Endothelial cell of umbilical vein (primary cell): ENCODE measurements around the gene CPSF7. TPM values are rescaled to one million over a fixed set of nuclear protein-coding genes. Genes with fewer than 3 reads are reported as not detected.

Experiments
- BruUV-seq: library from RNA; stranded (reverse); fragments of 400-500 nt; replicated peaks from 2 replicates; lab custom pipeline; 2021; lab: Mats Ljungman, UMichigan
- CTCF ChIA-PET: fragments of 300-600, 350-600 bp; sonication (Branson Sonifier 250); formaldehyde crosslinking; loops from one replicate; lab custom pipeline; 2021; ENCODE audit warnings: antibody characterized with exemption, inconsistent platforms; lab: Charles Lee
- POLR2A ChIA-PET: fragments of 300-600, 350-600 bp; sonication (Branson Sonifier 250); formaldehyde crosslinking; loops from one replicate; lab custom pipeline; 2021; ENCODE audit warnings: antibody characterized with exemption, inconsistent platforms; lab: Charles Lee
- DNase-seq: peaks from one replicate; pipeline ENCODE4 v3.0.0-alpha.2; 2011; ENCODE audit warnings: low read depth, low spot score
- FAIRE-seq: peaks from 2 replicates; lab custom pipeline; 2011; peaks lifted over from hg19 to GRCh38; lab: Jason Lieb, UNC
- H2AFZ ChIP-seq: 2 replicates; pipeline ENCODE4 v1.6.0; 2012; ENCODE audit warnings: low read depth, low read length, control low read depth, inconsistent platforms
- H3K27ac ChIP-seq: 2 replicates; pipeline ENCODE4 v1.5.1; 2011; ENCODE audit warnings: low read depth, mild to moderate bottlenecking, control low read depth, low read length, moderate library complexity; ENCODE audit not compliant: insufficient read depth
- H3K27me3 ChIP-seq, 2 experiments: 2 replicates each; pipeline versions ENCODE4 v1.6.0 to v1.6.1; 2011; ENCODE audit warnings: low read length in 2 of 2, mixed read lengths in 1 of 2; ENCODE audit not compliant: control insufficient read depth in 2 of 2, insufficient read depth in 2 of 2
- H3K36me3 ChIP-seq, 2 experiments: 2 replicates in 1 of 2; 3 replicates in 1 of 2; pipeline ENCODE4 v1.5.1; 2011; ENCODE audit warnings: low read length in 2 of 2, mild to moderate bottlenecking in 1 of 2, moderate library complexity in 1 of 2; ENCODE audit not compliant: control insufficient read depth in 2 of 2, insufficient read depth in 2 of 2; ENCODE audit errors: extremely low read depth in 1 of 2
- H3K4me1 ChIP-seq: 3 replicates; pipeline ENCODE4 v1.5.1; 2011; ENCODE audit warnings: mild to moderate bottlenecking, low read length; ENCODE audit not compliant: control insufficient read depth, insufficient read depth; ENCODE audit errors: extremely low read depth
- H3K4me2 ChIP-seq: 2 replicates; pipeline ENCODE4 v1.6.1; 2011; ENCODE audit warnings: low read length, control low read depth, mixed read lengths; ENCODE audit not compliant: insufficient read depth
- H3K4me3 ChIP-seq, 3 experiments: fragments of 200-600 bp in 1 of 3; sonication (generic), shearing (Covaris generic) in 1 of 3; replicated peaks in 1 of 3; 2 replicates each; pipeline ENCODE4 v1.5.1; 2011 to 2016; ENCODE audit warnings: control low read depth in 3 of 3, low read length in 3 of 3, mild to moderate bottlenecking in 2 of 3, inconsistent platforms in 1 of 3, low read depth in 1 of 3, moderate library complexity in 1 of 3; ENCODE audit not compliant: insufficient read depth in 1 of 3
- H3K79me2 ChIP-seq: 2 replicates; pipeline ENCODE4 v1.6.0; 2012; ENCODE audit warnings: low read length, inconsistent platforms; ENCODE audit not compliant: control insufficient read depth, insufficient read depth
- H3K9ac ChIP-seq: replicated peaks from 2 replicates; pipeline ENCODE3; 2011; ENCODE audit warnings: low read length, control low read depth; ENCODE audit not compliant: insufficient read depth; ENCODE audit errors: extremely low read depth
- H3K9me1 ChIP-seq: replicated peaks from 3 replicates; pipeline ENCODE4 v1.6.0; 2011; ENCODE audit warnings: mild to moderate bottlenecking, low read length; ENCODE audit not compliant: control insufficient read depth, insufficient read depth; ENCODE audit errors: extremely low read depth
- H3K9me3 ChIP-seq: replicated peaks from 2 replicates; pipeline ENCODE4 v1.5.1; 2012; ENCODE audit warnings: low read length, inconsistent platforms; ENCODE audit not compliant: control insufficient read depth, insufficient read depth
- H4K20me1 ChIP-seq: replicated peaks from 2 replicates; pipeline ENCODE3; 2011; ENCODE audit warnings: mild to moderate bottlenecking, low read length; ENCODE audit not compliant: control insufficient read depth, insufficient read depth; ENCODE audit errors: extremely low read depth
- EZH2 ChIP-seq: IDR thresholded peaks from 2 replicates; pipeline ENCODE4 v1.6.1; 2012; ENCODE audit warnings: borderline replicate concordance, low read depth, mild to moderate bottlenecking, moderate library complexity, low read length, inconsistent platforms; ENCODE audit not compliant: severe bottlenecking
- FOS ChIP-seq: IDR thresholded peaks from 2 replicates; pipeline ENCODE4 v1.6.1; 2011; ENCODE audit warnings: mild to moderate bottlenecking, low read length, moderate library complexity, borderline replicate concordance; ENCODE audit not compliant: insufficient read depth
- GATA2 ChIP-seq: IDR thresholded peaks from 2 replicates; pipeline ENCODE4 v1.7.0; 2011; ENCODE audit warnings: low read depth, mild to moderate bottlenecking, moderate library complexity, mixed read lengths, low read length; ENCODE audit not compliant: insufficient read length, insufficient read depth
- JUN ChIP-seq: IDR thresholded peaks from 2 replicates; pipeline ENCODE4 v1.6.1; 2011; ENCODE audit warnings: borderline replicate concordance, low read depth; ENCODE audit not compliant: insufficient read length, insufficient read depth
- MYC ChIP-seq: IDR thresholded peaks from one replicate; pipeline ENCODE4 v1.6.1; 2011; ENCODE audit warnings: mild to moderate bottlenecking, low read depth, low read length
- POLR2A ChIP-seq: IDR thresholded peaks from 2 replicates; pipeline ENCODE4 v1.6.1; 2012; ENCODE audit warnings: low read depth, mild to moderate bottlenecking, control low read depth, low read length
- POLR2AphosphoS5 ChIP-seq: IDR thresholded peaks from 2 replicates; pipeline ENCODE4 v1.6.1; 2012; ENCODE audit warnings: low read depth, mild to moderate bottlenecking, control low read depth, low read length, moderate library complexity; ENCODE audit not compliant: insufficient read depth
- dilution Hi-C: fragments of 300-500 bp; cut with MboI; formaldehyde crosslinking; loops from one replicate; pipeline ENCODE4 v1.15.0; 2019; ENCODE audit warnings: low sequenced_read_pairs; ENCODE audit not compliant: extremely low pct_ligation_motif_present
- intact Hi-C: fragments of 100-400 bp; cut with micrococcal nuclease; formaldehyde crosslinking; loops from one replicate; pipeline ENCODE4 v1.10.0; 2022
- polyA plus RNA-seq, 4 experiments: library from polyadenylated mRNA; depleted of rRNA in 3 of 4; stranded (reverse) in 3 of 4; unstranded in 1 of 4; fragments of >200 nt; gene quantifications; 2 replicates each; pipeline versions ENCODE4 v1.2.1 to v1.2.3, GENCODE V29; 2011 to 2012; ENCODE audit warnings: missing spikeins in 1 of 4
- total RNA-seq: library from RNA; stranded (reverse); gene quantifications from 2 replicates; pipeline ENCODE4 v1.2.3, GENCODE V29; 2021
- TF ChIP-seq, protein P1 (sequence below), 2 donors: IDR thresholded peaks; 1 replicate in 1 of 2; 2 replicates in 1 of 2; pipeline ENCODE4 v1.5.1; 2011; ENCODE audit warnings: low read length in 2 of 2, mild to moderate bottlenecking in 2 of 2, moderate library complexity in 2 of 2, control low read depth in 1 of 2, inconsistent platforms in 1 of 2, low read depth in 1 of 2; ENCODE audit not compliant: insufficient read depth in 1 of 2; ENCODE audit errors: extremely low read depth in 1 of 2
- TF ChIP-seq, protein P2 (sequence below): IDR thresholded peaks from 2 replicates; pipeline ENCODE4 v1.6.1; 2011; ENCODE audit not compliant: insufficient read depth, insufficient read length

CPSF7 gene
- total and polyA plus RNA-seq, 2 donors (not counting 3 experiments of a cell fraction or from before 2014, with no cell fraction given), result 77.0 to 88.4 TPM

DNA sequence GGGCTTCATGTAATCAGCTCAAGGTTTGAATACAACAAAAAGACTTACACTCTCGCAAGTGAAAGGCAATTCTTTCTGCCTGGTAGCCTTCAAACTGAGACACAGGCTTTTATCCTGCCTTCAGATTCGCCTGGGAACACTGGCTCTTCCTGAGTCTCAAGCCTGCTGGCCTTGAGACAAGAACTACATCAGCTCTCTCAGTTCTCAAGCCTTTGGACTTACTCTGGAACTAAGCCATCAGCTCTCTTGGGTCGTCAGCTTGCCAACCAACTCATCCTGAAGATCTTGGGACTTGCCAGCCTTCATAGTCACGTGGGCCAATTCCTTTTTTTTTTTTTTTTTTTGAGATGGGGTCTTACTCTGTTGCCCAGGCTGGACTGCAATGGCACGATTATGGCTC lies 43.1 kb upstream of the CPSF7 start:
- FAIRE-seq (no peak), DNase-seq (no peak)
- no peak overlapping the region for H3K4me3 ChIP-seq
- no peaks in the 10 kb centered on the region for H3K27me3 ChIP-seq
- H3K9me3 ChIP-seq, result no peaks in the 10 kb centered on the region
- H3K36me3 ChIP-seq, result peaks cover 0 to 6% of the 10 kb centered on the region in 2 experiments
- no peaks in the 10 kb centered on the region for H3K4me1 ChIP-seq
- H2AFZ ChIP-seq, result no peak overlapping the region
- intact Hi-C loops, result no loop called here
- H3K27ac ChIP-seq, result no peak overlapping the region
- no peak overlapping the region for H3K4me2 ChIP-seq
- TF ChIP-seq POLR2A, result no peak
- TF ChIP-seq FOS, result no peak
- TF ChIP-seq POLR2AphosphoS5, result no peak
- no peak for TF ChIP-seq MYC
- TF ChIP-seq GATA2, result no peak
- TF ChIP-seq, protein P1, sequence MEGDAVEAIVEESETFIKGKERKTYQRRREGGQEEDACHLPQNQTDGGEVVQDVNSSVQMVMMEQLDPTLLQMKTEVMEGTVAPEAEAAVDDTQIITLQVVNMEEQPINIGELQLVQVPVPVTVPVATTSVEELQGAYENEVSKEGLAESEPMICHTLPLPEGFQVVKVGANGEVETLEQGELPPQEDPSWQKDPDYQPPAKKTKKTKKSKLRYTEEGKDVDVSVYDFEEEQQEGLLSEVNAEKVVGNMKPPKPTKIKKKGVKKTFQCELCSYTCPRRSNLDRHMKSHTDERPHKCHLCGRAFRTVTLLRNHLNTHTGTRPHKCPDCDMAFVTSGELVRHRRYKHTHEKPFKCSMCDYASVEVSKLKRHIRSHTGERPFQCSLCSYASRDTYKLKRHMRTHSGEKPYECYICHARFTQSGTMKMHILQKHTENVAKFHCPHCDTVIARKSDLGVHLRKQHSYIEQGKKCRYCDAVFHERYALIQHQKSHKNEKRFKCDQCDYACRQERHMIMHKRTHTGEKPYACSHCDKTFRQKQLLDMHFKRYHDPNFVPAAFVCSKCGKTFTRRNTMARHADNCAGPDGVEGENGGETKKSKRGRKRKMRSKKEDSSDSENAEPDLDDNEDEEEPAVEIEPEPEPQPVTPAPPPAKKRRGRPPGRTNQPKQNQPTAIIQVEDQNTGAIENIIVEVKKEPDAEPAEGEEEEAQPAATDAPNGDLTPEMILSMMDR (IDR thresholded peaks at IDR 0.05; ENCODE audit: extremely low read depth in 1 of 2, insufficient read depth in 1 of 2, low read depth in 1 of 2, low read length in 2 of 2), result no peak
- TF ChIP-seq, protein P2, sequence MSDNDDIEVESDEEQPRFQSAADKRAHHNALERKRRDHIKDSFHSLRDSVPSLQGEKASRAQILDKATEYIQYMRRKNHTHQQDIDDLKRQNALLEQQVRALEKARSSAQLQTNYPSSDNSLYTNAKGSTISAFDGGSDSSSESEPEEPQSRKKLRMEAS, result no peak
- TF ChIP-seq JUN, result no peak
- TF ChIP-seq EZH2, result no peak
- BruUV-seq, result no TSS peak
- H3K9me1 ChIP-seq, result no peaks in the 10 kb centered on the region
- no peaks in the 10 kb centered on the region for H4K20me1 ChIP-seq
- dilution Hi-C loops, result no loop called here
- POLR2A ChIA-PET, result no interaction called here
- CTCF ChIA-PET, result interaction anchor here (0.7 to 11.5 kb wide), 5 partner anchors 9 to 65 kb away, joined by 3 to 221 read pairs (median 5); no protein-coding TSS in a partner anchor
- H3K79me2 ChIP-seq, result no peaks in the 10 kb centered on the region
- no peak overlapping the region for H3K9ac ChIP-seq
